ENCODE results near the gene GET4. TPM values are rescaled to one million over a fixed set of nuclear protein-coding genes. Genes with fewer than 3 reads are reported as not detected.

Gene GET4
- total RNA-seq, 1 donor from 2014 or later, result 4.2 TPM

GRCh38 chr7:900331-901040 lies 24.1 kb downstream of the GET4 start:
- no peaks in the 10 kb centered on the region for H3K4me1 ChIP-seq
- H3K36me3 ChIP-seq, result peaks cover 19 to 32% of the 10 kb centered on the region in 2 donors
- H3K27ac ChIP-seq, result no peak overlapping the region
- intact Hi-C loops (cut with DNase I), result no loop called here
- no peak for DNase-seq (ENCODE audit: low spot score in 2 of 2)
- H3K4me3 ChIP-seq, result no peak overlapping the region
- no peaks in the 10 kb centered on the region for H3K27me3 ChIP-seq
- no peak for TF ChIP-seq CTCF (IDR thresholded peaks at IDR 0.05)
- no peaks in the 10 kb centered on the region for H3K9me3 ChIP-seq

- Histone ChIP-seq H3K27me3 (no peaks in the 10 kb centered on the region), H3K4me1 (no peaks in the 10 kb centered on the region), H3K4me3 (no peak overlapping the region), H3K9me3 (no peaks in the 10 kb centered on the region), H3K36me3 (peaks cover 14 to 27% of the 10 kb centered on the region in 2 donors), H3K27ac (no peak overlapping the region)
- intact Hi-C loops (cut with DNase I), result no loop called here
- DNase-seq (ENCODE audit: low spot score in 2 of 2), result no peak
- no peak for TF ChIP-seq CTCF (IDR thresholded peaks at IDR 0.05)
Observed at GRCh38 chr7:901041-901387, 24.7 kb downstream of the GET4 start.

GRCh38 chr7:901388-902154 lies 25.2 kb downstream of the GET4 start:
- Histone ChIP-seq H3K9me3 (no peaks in the 10 kb centered on the region), H3K36me3 (peaks cover 11 to 21% of the 10 kb centered on the region in 2 donors), H3K27ac (no peak overlapping the region), H3K27me3 (no peaks in the 10 kb centered on the region), H3K4me1 (no peaks in the 10 kb centered on the region), H3K4me3 (no peak overlapping the region)
- TF ChIP-seq CTCF (IDR thresholded peaks at IDR 0.05), result no peak
- intact Hi-C loops (cut with DNase I), result no loop called here
- no peak for DNase-seq (ENCODE audit: low spot score in 2 of 2)

- H3K27me3 ChIP-seq, result no peaks in the 10 kb centered on the region
- H3K36me3 ChIP-seq, result peaks cover 0 to 9% of the 10 kb centered on the region in 2 donors
- intact Hi-C loops (cut with DNase I), result no loop called here
- no peaks in the 10 kb centered on the region for H3K4me1 ChIP-seq
- H3K4me3 ChIP-seq, result no peak overlapping the region
- no peak for DNase-seq (ENCODE audit: low spot score in 2 of 2)
- no peaks in the 10 kb centered on the region for H3K9me3 ChIP-seq
- no peak for TF ChIP-seq CTCF (IDR thresholded peaks at IDR 0.05)
- no peak overlapping the region for H3K27ac ChIP-seq
Observed at GRCh38 chr7:902996-903395, 26.6 kb downstream of the GET4 start.

- Histone ChIP-seq H3K4me1 (no peaks in the 10 kb centered on the region), H3K4me3 (peak overlapping the region in 1 of 2 donors; percentile 14)
- TF ChIP-seq CTCF (IDR thresholded peaks at IDR 0.05), result no peak
Observed at GRCh38 chr7:903921-904755, 27.8 kb downstream of the GET4 start.

More at GRCh38 chr7:903921-904755, 27.8 kb downstream of the GET4 start:
- DNase-seq (ENCODE audit: low spot score in 2 of 2), result no peak
- H3K27ac ChIP-seq, result no peak overlapping the region
- no peaks in the 10 kb centered on the region for H3K9me3 ChIP-seq
- intact Hi-C loops (cut with DNase I), result no loop called here
- H3K27me3 ChIP-seq, result no peaks in the 10 kb centered on the region
- H3K36me3 ChIP-seq, result no peaks in the 10 kb centered on the region
